WERI-Rb-1 (cell line): ENCODE measurements around the gene SMPD3.

Experiments used
- DNase-seq: peaks from one replicate; pipeline ENCODE4 v3.0.0-alpha.2; 2020
- H3K27ac ChIP-seq: fragments of 250-450 bp; sonication (Bioruptor Pico); 2 replicates; pipeline ENCODE4 v1.5.1; 2020; ENCODE audit warnings: mild to moderate bottlenecking, moderate library complexity
- H3K27me3 ChIP-seq: fragments of 250-450 bp; sonication (Bioruptor Pico); 2 replicates; pipeline ENCODE4 v1.5.1; 2021; ENCODE audit warnings: mild to moderate bottlenecking, low read depth, moderate library complexity; ENCODE audit not compliant: insufficient read depth, severe bottlenecking
- H3K36me3 ChIP-seq: fragments of 250-450 bp; sonication (Bioruptor Pico); 2 replicates; pipeline ENCODE4 v1.5.1; 2020; ENCODE audit warnings: mild to moderate bottlenecking, moderate library complexity
- H3K4me3 ChIP-seq: 2 replicates; pipeline ENCODE4 v1.5.1; 2011; ENCODE audit warnings: low read depth, mild to moderate bottlenecking, control low read depth, low read length
- H3K9me3 ChIP-seq: fragments of 250-450 bp; sonication (Bioruptor Pico); 2 replicates; pipeline ENCODE4 v1.5.1; 2021; ENCODE audit warnings: mild to moderate bottlenecking, moderate library complexity; ENCODE audit not compliant: severe bottlenecking
- CTCF ChIP-seq: IDR thresholded peaks from 2 replicates; pipeline ENCODE4 v1.5.1; 2011; ENCODE audit warnings: low read depth, mild to moderate bottlenecking, control low read depth, inconsistent platforms, low read length

The SMPD3 gene

GRCh38 chr16:68319185-68319908 is 129.0 kb downstream of the SMPD3 start:
- no peak for TF ChIP-seq CTCF
- Histone ChIP-seq H3K27ac (no peak overlapping the region), H3K4me3 (no peak overlapping the region), H3K36me3 (peaks cover 52% of the 10 kb centered on the region), H3K27me3 (no peaks in the 10 kb centered on the region), H3K9me3 (no peaks in the 10 kb centered on the region)
- DNase-seq = no peak

DNA sequence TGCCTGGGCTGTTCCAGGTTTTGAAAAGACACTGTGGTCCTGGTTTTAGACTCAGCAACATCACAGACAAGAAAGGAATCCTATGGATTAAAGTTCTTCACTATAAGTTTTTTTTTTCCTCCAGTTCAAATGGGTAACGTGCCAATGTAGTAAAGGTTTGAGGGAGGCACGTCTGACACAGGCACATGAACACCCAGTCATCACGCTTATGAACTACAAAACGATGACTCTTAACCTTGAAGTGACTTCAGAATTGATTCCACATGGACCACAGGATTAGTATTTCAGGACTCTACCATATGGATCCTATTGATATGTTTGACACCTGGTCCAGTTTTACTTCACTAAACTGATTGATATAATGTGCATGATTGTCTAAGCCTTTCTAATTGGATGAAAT is 135.2 kb downstream of the SMPD3 start:
- peak; percentile 17 for DNase-seq
- TF ChIP-seq CTCF = no peak
- H3K27me3 ChIP-seq = no peaks in the 10 kb centered on the region
- peak overlapping the region; percentile 70 for H3K27ac ChIP-seq
- H3K36me3 ChIP-seq = peaks cover 26% of the 10 kb centered on the region
- no peak overlapping the region for H3K4me3 ChIP-seq
- no peaks in the 10 kb centered on the region for H3K9me3 ChIP-seq

DNA sequence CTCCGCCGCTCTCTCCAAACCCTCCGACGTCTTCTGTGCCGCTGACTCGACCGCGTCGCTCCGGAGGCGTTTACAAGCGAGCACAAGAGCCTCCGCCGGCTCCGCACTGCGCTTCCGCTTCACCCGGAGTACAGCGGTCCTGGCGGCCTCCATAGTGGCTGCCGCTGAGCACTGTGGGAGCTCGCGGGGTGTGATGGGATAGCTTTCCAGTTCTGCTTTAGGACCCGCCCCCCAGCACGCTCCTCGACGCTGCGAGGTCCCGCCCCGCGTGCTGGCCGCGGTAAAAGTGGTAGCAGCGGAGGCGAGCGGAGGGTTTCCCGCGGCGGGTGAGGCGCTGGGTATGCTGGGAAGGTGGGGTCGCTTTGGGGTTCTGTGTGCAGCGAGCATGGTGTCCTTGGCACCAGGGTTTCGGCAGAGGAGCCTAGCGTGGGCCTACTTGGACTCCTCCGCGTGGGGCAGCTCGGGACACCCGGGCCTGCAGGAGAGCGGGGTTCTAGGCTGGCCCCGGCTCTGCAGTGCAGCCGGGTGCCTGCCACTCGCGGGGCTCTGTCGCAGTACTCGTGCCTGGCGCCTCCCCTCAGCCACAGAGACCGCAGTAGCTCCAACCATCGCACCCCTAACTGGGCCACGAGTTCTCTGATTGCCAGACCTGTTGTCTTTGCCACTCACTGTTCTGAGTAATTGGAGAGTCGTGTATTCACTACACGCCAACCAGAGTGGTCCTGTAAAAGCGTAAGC is 137.4 kb downstream of the SMPD3 start, which contains the start of the genes PRMT7 and SLC7A6OS:
Gene PRMT7 (plus strand): TSS at position 246 of the 738 bp plus-strand sequence. CDS start 4,961 bp downstream, outside the sequence.
Gene SLC7A6OS (minus strand): TSS at position 173 of the 738 bp plus-strand sequence. CDS start 20 bp downstream, at position 153.
- TF ChIP-seq CTCF = no peak
- Histone ChIP-seq H3K9me3 (no peaks in the 10 kb centered on the region), H3K4me3 (peak within 1 kb of the TSS; percentile 98), H3K27me3 (no peaks in the 10 kb centered on the region), H3K36me3 (peaks cover 33% of the 10 kb centered on the region), H3K27ac (peak within 1 kb of the TSS; percentile 89)
- DNase-seq = peak; percentile 93

GRCh38 chr16:68310437-68310773 is 137.9 kb downstream of the SMPD3 start:
- H3K27me3 ChIP-seq = no peaks in the 10 kb centered on the region
- DNase-seq = no peak
- TF ChIP-seq CTCF = no peak
- peak overlapping the region; percentile 89 for H3K27ac ChIP-seq
- peak overlapping the region; percentile 98 for H3K4me3 ChIP-seq
- no peaks in the 10 kb centered on the region for H3K9me3 ChIP-seq
- peaks cover 31% of the 10 kb centered on the region for H3K36me3 ChIP-seq

DNA sequence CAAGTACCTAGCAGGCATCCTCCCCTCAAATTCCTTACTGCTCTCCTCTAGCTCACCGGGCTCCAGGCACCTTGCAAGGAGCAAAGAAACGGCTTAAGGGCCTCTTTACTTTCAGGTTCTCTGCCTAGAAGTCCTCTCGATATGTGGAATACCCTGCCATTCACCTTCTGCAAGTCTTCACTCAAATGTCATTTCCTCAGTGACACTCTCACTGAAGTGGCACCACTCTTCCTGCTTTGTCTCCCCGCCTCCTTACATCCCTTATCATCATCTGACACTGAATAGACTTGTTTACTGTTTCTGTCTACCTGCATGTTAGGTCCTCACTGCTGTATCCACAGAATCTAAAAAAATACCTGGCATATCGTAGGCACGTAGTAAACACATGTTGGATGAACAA is 138.5 kb downstream of the SMPD3 start:
- H3K9me3 ChIP-seq = no peaks in the 10 kb centered on the region
- TF ChIP-seq CTCF = no peak
- DNase-seq = no peak
- H3K36me3 ChIP-seq = peaks cover 36% of the 10 kb centered on the region
- no peaks in the 10 kb centered on the region for H3K27me3 ChIP-seq
- H3K27ac ChIP-seq = no peak overlapping the region
- H3K4me3 ChIP-seq = peak overlapping the region; percentile 98
